GM12892 (cell line): ENCODE data around the gene COX10.

Source experiments
- POLR2A ChIP-seq: IDR thresholded peaks from 2 replicates; pipeline ENCODE4 v1.6.1; 2011; ENCODE audit warnings: low read depth, low read length, control low read depth
- TAF1 ChIP-seq: IDR thresholded peaks from 2 replicates; pipeline ENCODE4 v1.6.1; 2011; ENCODE audit warnings: low read depth, mild to moderate bottlenecking, control low read depth, low read length, borderline replicate concordance

GRCh38 chr17:14038206-14038605 is 31.1 kb upstream of the COX10 start:
- TF ChIP-seq POLR2A (no peak), TAF1 (no peak)
